IMR-90 (cell line): Measurements from ENCODE around the gene ZGRF1. TPM values are rescaled to one million over a fixed set of nuclear protein-coding genes. Genes with fewer than 3 reads are reported as not detected.
A peak's percentile ranks its signal among the peaks of the same experiment; 100 is the strongest.

Source experiments
- ATAC-seq: fragments of 200-7000 bp; cut with Tn5 transposase; 2 replicates; pipeline ENCODE4 v1.9.1; 2020; ENCODE audit warnings: low read depth, mild to moderate bottlenecking, moderate library complexity
- BruUV-seq: library from RNA; stranded (reverse); fragments of 400-500 nt; replicated peaks from 2 replicates; lab custom pipeline; 2021; lab: Mats Ljungman, UMichigan
- CTCF ChIA-PET: fragments of 300-600 bp; formaldehyde crosslinking; extraction: SDS; loops from one replicate; lab custom pipeline; 2021; ENCODE audit warnings: antibody characterized with exemption; lab: Yijun Ruan, JAX
- POLR2A ChIA-PET: fragments of 300-600 bp; sonication (Branson Sonifier 250); formaldehyde crosslinking; loops from one replicate; lab custom pipeline; 2022; ENCODE audit warnings: antibody characterized with exemption; ENCODE audit not compliant: unreplicated experiment; lab: Charles Lee
- DNase-seq: peaks from one replicate; pipeline ENCODE4 v3.0.0; 2013
- H2AFZ ChIP-seq: replicated peaks from 2 replicates; pipeline ENCODE3; 2013; ENCODE audit warnings: low read length, mild to moderate bottlenecking; ENCODE audit not compliant: poor library complexity
- H2AK5ac ChIP-seq: 2 replicates; pipeline ENCODE4 v1.6.1; 2013; ENCODE audit warnings: low read depth, low read length, inconsistent platforms
- H2AK9ac ChIP-seq: replicated peaks from 2 replicates; pipeline ENCODE3; 2013; ENCODE audit warnings: mild to moderate bottlenecking, low read depth, low read length, moderate library complexity; ENCODE audit not compliant: poor library complexity
- H2BK120ac ChIP-seq: 2 replicates; pipeline ENCODE4 v1.6.1; 2013; ENCODE audit warnings: low read depth, low read length, inconsistent platforms
- H2BK15ac ChIP-seq: 3 replicates; pipeline ENCODE4 v1.6.1; 2013; ENCODE audit warnings: low read depth, low read length, inconsistent platforms
- H2BK20ac ChIP-seq: 2 replicates; pipeline ENCODE4 v1.6.1; 2013; ENCODE audit warnings: low read depth, mild to moderate bottlenecking, inconsistent platforms, low read length, moderate library complexity
- H2BK5ac ChIP-seq: 2 replicates; pipeline ENCODE4 v1.6.1; 2013; ENCODE audit warnings: mild to moderate bottlenecking, low read depth, low read length, inconsistent platforms; ENCODE audit not compliant: poor library complexity, severe bottlenecking
- H3K14ac ChIP-seq: replicated peaks from 2 replicates; pipeline ENCODE4 v1.6.1; 2013; ENCODE audit warnings: low read depth, low read length, inconsistent platforms
- H3K18ac ChIP-seq: 2 replicates; pipeline ENCODE4 v1.6.1; 2013; ENCODE audit warnings: low read depth, low read length, control low read depth
- H3K23ac ChIP-seq: 2 replicates; pipeline ENCODE4 v1.6.1; 2013; ENCODE audit warnings: low read depth, low read length, inconsistent platforms
- H3K27ac ChIP-seq: 2 replicates; pipeline ENCODE4 v1.5.1; 2013; ENCODE audit warnings: mild to moderate bottlenecking, control low read depth, low read length; ENCODE audit not compliant: insufficient read depth
- H3K27me3 ChIP-seq: 2 replicates; pipeline ENCODE4 v1.6.1; 2013; ENCODE audit warnings: low read length; ENCODE audit not compliant: control insufficient read depth, insufficient read depth
- H3K36me3 ChIP-seq: 2 replicates; pipeline ENCODE4 v1.6.1; 2013; ENCODE audit warnings: low read length, mixed read lengths; ENCODE audit not compliant: control insufficient read depth, insufficient read depth
- H3K4ac ChIP-seq: 2 replicates; pipeline ENCODE4 v1.6.1; 2013; ENCODE audit warnings: low read depth, low read length, inconsistent platforms
- H3K4me1 ChIP-seq: 2 replicates; pipeline ENCODE4 v1.6.1; 2013; ENCODE audit warnings: low read length, mixed read lengths; ENCODE audit not compliant: control insufficient read depth, insufficient read depth
- H3K4me2 ChIP-seq: 2 replicates; pipeline ENCODE4 v1.6.1; 2013; ENCODE audit warnings: low read depth, mild to moderate bottlenecking, control low read depth, low read length, moderate library complexity
- H3K4me3 ChIP-seq: 2 replicates; pipeline ENCODE4 v1.5.1; 2013; ENCODE audit warnings: low read depth, mild to moderate bottlenecking, control low read depth, low read length, moderate library complexity; ENCODE audit not compliant: insufficient read depth
- H3K56ac ChIP-seq: 2 replicates; pipeline ENCODE4 v1.6.1; 2013; ENCODE audit warnings: low read length, inconsistent platforms; ENCODE audit not compliant: insufficient read depth; ENCODE audit errors: extremely low read depth
- H3K79me1 ChIP-seq, 2 experiments: 2 replicates each; pipeline ENCODE4 v1.6.1; 2013; ENCODE audit warnings: low read length in 2 of 2, inconsistent platforms in 1 of 2, low read depth in 1 of 2
- H3K9ac ChIP-seq: 2 replicates; pipeline ENCODE4 v1.6.1; 2013; ENCODE audit warnings: low read depth, low read length, control low read depth
- H3K9me1 ChIP-seq: 2 replicates; pipeline ENCODE4 v1.6.1; 2013; ENCODE audit warnings: low read length, inconsistent platforms; ENCODE audit not compliant: insufficient read depth
- H3K9me3 ChIP-seq: 2 replicates; pipeline ENCODE4 v1.6.1; 2013; ENCODE audit warnings: low read length; ENCODE audit not compliant: control insufficient read depth, insufficient read depth
- H4K20me1 ChIP-seq: 2 replicates; pipeline ENCODE4 v1.6.1; 2013; ENCODE audit warnings: low read length, inconsistent platforms; ENCODE audit not compliant: insufficient read depth
- H4K5ac ChIP-seq: 2 replicates; pipeline ENCODE4 v1.6.1; 2013; ENCODE audit warnings: mild to moderate bottlenecking, low read depth, low read length, control low read depth
- H4K8ac ChIP-seq, 2 experiments: 2 replicates each; pipeline ENCODE4 v1.6.1; 2013; ENCODE audit warnings: low read depth in 2 of 2, low read length in 2 of 2, control low read depth in 1 of 2, inconsistent platforms in 1 of 2
- H4K91ac ChIP-seq: 2 replicates; pipeline ENCODE4 v1.6.1; 2013; ENCODE audit warnings: low read depth, low read length, inconsistent platforms; ENCODE audit not compliant: insufficient read depth
- BHLHE40 ChIP-seq: fragments of 150-350 bp; IDR thresholded peaks from 2 replicates; pipeline ENCODE4 v1.6.1; 2016; ENCODE audit warnings: mild to moderate bottlenecking, low read depth, low read length
- CHD1 ChIP-seq: IDR thresholded peaks from 2 replicates; pipeline ENCODE4 v1.6.1; 2012; ENCODE audit warnings: low read depth, low read length, improper control_type of control experiment
- CTCF ChIP-seq: conservative IDR thresholded peaks from 2 replicates; pipeline ENCODE4 v1.5.1; 2012; ENCODE audit warnings: mild to moderate bottlenecking, low read depth, low read length, improper control_type of control experiment
- FOS ChIP-seq: fragments of 150-350 bp; IDR thresholded peaks from 2 replicates; pipeline ENCODE4 v1.6.1; 2016; ENCODE audit warnings: low read depth, low read length
- MAZ ChIP-seq: IDR thresholded peaks from 2 replicates; pipeline ENCODE4 v1.6.1; 2012; ENCODE audit warnings: low read depth, mild to moderate bottlenecking, low read length, improper control_type of control experiment, moderate library complexity, borderline replicate concordance
- MXI1 ChIP-seq: IDR thresholded peaks from 2 replicates; pipeline ENCODE4 v1.6.1; 2012; ENCODE audit warnings: low read depth, mild to moderate bottlenecking, low read length, moderate library complexity, borderline replicate concordance
- NFE2L2 ChIP-seq: fragments of 150-350 bp; IDR thresholded peaks from 2 replicates; pipeline ENCODE4 v1.6.1; 2016; ENCODE audit warnings: low read depth, mild to moderate bottlenecking, low read length
- POLR2A ChIP-seq: IDR thresholded peaks from 2 replicates; pipeline ENCODE4 v1.6.1; 2012; ENCODE audit warnings: mild to moderate bottlenecking, low read depth, low read length
- RCOR1 ChIP-seq: IDR thresholded peaks from 2 replicates; pipeline ENCODE4 v1.6.1; 2012; ENCODE audit warnings: mild to moderate bottlenecking, low read length, improper control_type of control experiment; ENCODE audit not compliant: insufficient replicate concordance
- RFX5 ChIP-seq: IDR thresholded peaks from 2 replicates; pipeline ENCODE4 v1.8.0; 2012; ENCODE audit warnings: low read depth, mild to moderate bottlenecking, low read length, moderate library complexity
- SMC3 ChIP-seq: fragments of 150-350 bp; IDR thresholded peaks from 2 replicates; pipeline ENCODE4 v1.6.1; 2016; ENCODE audit warnings: low read depth, mild to moderate bottlenecking, antibody characterized with exemption, low read length, moderate library complexity
- WGBS, 2 experiments: methylation state at CpG; one replicate each; pipeline versions ENCODE4 v1.1.5 to v1.1.7; 2013; ENCODE audit warnings: missing lambda C conversion rate in 2 of 2; ENCODE audit not compliant: insufficient read length in 1 of 2; ENCODE audit errors: extremely low coverage in 2 of 2; 5-methylcytosine and 5-hydroxymethylcytosine counted together
- dilution Hi-C: fragments of 300-500 bp; cut with HindIII; formaldehyde crosslinking; loops from one replicate; pipeline ENCODE4 v1.14.3; 2018; ENCODE audit warnings: low sequenced_read_pairs; ENCODE audit not compliant: unreplicated experiment
- in situ Hi-C: fragments of 300-500 bp; cut with MboI; formaldehyde crosslinking; loops from 3 replicates; pipeline ENCODE4 v1.14.3; 2019; ENCODE audit warnings: low sequenced_read_pairs, inconsistent platforms, mixed read lengths
- intact Hi-C: fragments of 100-400 bp; cut with micrococcal nuclease; formaldehyde crosslinking; loops from 2 replicates; pipeline ENCODE4 v1.10.0; 2022
- polyA plus RNA-seq, 3 experiments: library from polyadenylated mRNA; depleted of rRNA; stranded (reverse); fragments of >200 nt; gene quantifications; 2 replicates each; pipeline ENCODE4 v1.2.3, GENCODE V29; 2012; ENCODE audit warnings: low replicate concordance in 1 of 3
- total RNA-seq: library from RNA; depleted of rRNA; stranded (reverse); fragments of >200 nt; gene quantifications from 2 replicates; pipeline ENCODE4 v1.2.3, GENCODE V29; 2012
- TF ChIP-seq, protein P1 (sequence below): fragments of 150-350 bp; IDR thresholded peaks from 2 replicates; pipeline ENCODE4 v1.6.1; 2017; ENCODE audit warnings: mild to moderate bottlenecking, antibody characterized with exemption, low read length, low read depth
- TF ChIP-seq, protein P2 (sequence below): fragments of 150-350 bp; IDR thresholded peaks from 2 replicates; pipeline ENCODE4 v1.6.1; 2016; ENCODE audit warnings: low read depth, mild to moderate bottlenecking, low read length, moderate library complexity, borderline replicate concordance

ZGRF1 gene
- total and polyA plus RNA-seq, 2 of the 4 experiments (the other 2 are of a cell fraction), result 2.8 to 5.6 TPM

- H2BK5ac ChIP-seq, result no peak overlapping the region
- no CpG with 5 or more reads among the region's 6 CpGs for WGBS, 2 experiments
- H3K18ac ChIP-seq, result no peak overlapping the region
- no peak overlapping the region for H3K23ac ChIP-seq
- DNase-seq (no peak), ATAC-seq (no peak)
- H3K36me3 ChIP-seq, result peaks cover 18% of the 10 kb centered on the region
- H3K56ac ChIP-seq, result no peak overlapping the region
- H4K8ac ChIP-seq, result no peak overlapping the region
- H3K27ac ChIP-seq, result no peak overlapping the region
- no peaks in the 10 kb centered on the region for H4K20me1 ChIP-seq
- no peak overlapping the region for H2BK15ac ChIP-seq
- H4K5ac ChIP-seq, result no peak overlapping the region
- no peaks in the 10 kb centered on the region for H3K9me1 ChIP-seq
- no peaks in the 10 kb centered on the region for H3K9me3 ChIP-seq
- H2AK5ac ChIP-seq, result no peak overlapping the region
- ChIA-PET CTCF (interaction anchor here (0.9 kb wide), 1 partner anchor 9 kb away, joined by 3 read pairs; no protein-coding TSS in a partner anchor), POLR2A (no interaction called here)
- no peak overlapping the region for H3K14ac ChIP-seq
- intact Hi-C loops, result no loop called here
- no peak overlapping the region for H2AFZ ChIP-seq
- H3K27me3 ChIP-seq, result no peaks in the 10 kb centered on the region
- H3K4me3 ChIP-seq, result no peak overlapping the region
- H2BK120ac ChIP-seq, result no peak overlapping the region
- no peak overlapping the region for H4K91ac ChIP-seq
- BruUV-seq, result TSS peak; percentile 99
- no peaks in the 10 kb centered on the region for H3K4me1 ChIP-seq
- dilution Hi-C loops, result no loop called here
- no peak overlapping the region for H2BK20ac ChIP-seq
- H2AK9ac ChIP-seq, result no peak overlapping the region
- H3K79me1 ChIP-seq, result peaks cover 7 to 8% of the 10 kb centered on the region in 2 experiments
- in situ Hi-C loops, result loop anchor here (25.0 kb wide), 1 partner anchor 290 kb away; no protein-coding TSS in a partner anchor
- TF ChIP-seq MXI1, result no peak
- TF ChIP-seq CTCF, result no peak
- TF ChIP-seq BHLHE40, result no peak
- no peak for TF ChIP-seq RCOR1
- TF ChIP-seq FOS, result no peak
- no peak for TF ChIP-seq RFX5
- no peak for TF ChIP-seq CHD1
- no peak for TF ChIP-seq SMC3
- no peak for TF ChIP-seq NFE2L2
- TF ChIP-seq, protein P1, sequence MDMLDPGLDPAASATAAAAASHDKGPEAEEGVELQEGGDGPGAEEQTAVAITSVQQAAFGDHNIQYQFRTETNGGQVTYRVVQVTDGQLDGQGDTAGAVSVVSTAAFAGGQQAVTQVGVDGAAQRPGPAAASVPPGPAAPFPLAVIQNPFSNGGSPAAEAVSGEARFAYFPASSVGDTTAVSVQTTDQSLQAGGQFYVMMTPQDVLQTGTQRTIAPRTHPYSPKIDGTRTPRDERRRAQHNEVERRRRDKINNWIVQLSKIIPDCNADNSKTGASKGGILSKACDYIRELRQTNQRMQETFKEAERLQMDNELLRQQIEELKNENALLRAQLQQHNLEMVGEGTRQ, result no peak
- no peak for TF ChIP-seq MAZ
- TF ChIP-seq, protein P2, sequence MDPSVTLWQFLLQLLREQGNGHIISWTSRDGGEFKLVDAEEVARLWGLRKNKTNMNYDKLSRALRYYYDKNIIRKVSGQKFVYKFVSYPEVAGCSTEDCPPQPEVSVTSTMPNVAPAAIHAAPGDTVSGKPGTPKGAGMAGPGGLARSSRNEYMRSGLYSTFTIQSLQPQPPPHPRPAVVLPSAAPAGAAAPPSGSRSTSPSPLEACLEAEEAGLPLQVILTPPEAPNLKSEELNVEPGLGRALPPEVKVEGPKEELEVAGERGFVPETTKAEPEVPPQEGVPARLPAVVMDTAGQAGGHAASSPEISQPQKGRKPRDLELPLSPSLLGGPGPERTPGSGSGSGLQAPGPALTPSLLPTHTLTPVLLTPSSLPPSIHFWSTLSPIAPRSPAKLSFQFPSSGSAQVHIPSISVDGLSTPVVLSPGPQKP, result no peak
- no peak for TF ChIP-seq POLR2A
- no peak overlapping the region for H3K4ac ChIP-seq
- H3K4me2 ChIP-seq, result no peak overlapping the region
- no peak overlapping the region for H3K9ac ChIP-seq
These were observed 10.2 kb upstream of the ZGRF1 start for GRCh38 chr4:112646632-112647537.
